ENCODE measurements around the gene STK4.

GRCh38 chr20:45036044-45036755 is 69.9 kb downstream of the STK4 start:
- TF ChIP-seq CTCF (IDR thresholded peaks at IDR 0.05) (no peak), FOXJ3 (CRISPR knock-in tag; IDR thresholded peaks at IDR 0.05; ENCODE audit: borderline replicate concordance) (no peak), SMAD4 (CRISPR knock-in tag; IDR thresholded peaks at IDR 0.05) (no peak), TEAD1 (CRISPR knock-in tag; IDR thresholded peaks at IDR 0.05) (no peak), ESRRA (CRISPR knock-in tag; IDR thresholded peaks at IDR 0.05; ENCODE audit: borderline replicate concordance) (no peak), ZNF219 (CRISPR knock-in tag; IDR thresholded peaks at IDR 0.05; ENCODE audit: borderline replicate concordance) (no peak), SP1 (CRISPR knock-in tag; conservative IDR thresholded peaks at IDR 0.05) (no peak), NR1H2 (CRISPR knock-in tag; IDR thresholded peaks at IDR 0.05) (no peak)
- TF ChIP-seq, protein P1, sequence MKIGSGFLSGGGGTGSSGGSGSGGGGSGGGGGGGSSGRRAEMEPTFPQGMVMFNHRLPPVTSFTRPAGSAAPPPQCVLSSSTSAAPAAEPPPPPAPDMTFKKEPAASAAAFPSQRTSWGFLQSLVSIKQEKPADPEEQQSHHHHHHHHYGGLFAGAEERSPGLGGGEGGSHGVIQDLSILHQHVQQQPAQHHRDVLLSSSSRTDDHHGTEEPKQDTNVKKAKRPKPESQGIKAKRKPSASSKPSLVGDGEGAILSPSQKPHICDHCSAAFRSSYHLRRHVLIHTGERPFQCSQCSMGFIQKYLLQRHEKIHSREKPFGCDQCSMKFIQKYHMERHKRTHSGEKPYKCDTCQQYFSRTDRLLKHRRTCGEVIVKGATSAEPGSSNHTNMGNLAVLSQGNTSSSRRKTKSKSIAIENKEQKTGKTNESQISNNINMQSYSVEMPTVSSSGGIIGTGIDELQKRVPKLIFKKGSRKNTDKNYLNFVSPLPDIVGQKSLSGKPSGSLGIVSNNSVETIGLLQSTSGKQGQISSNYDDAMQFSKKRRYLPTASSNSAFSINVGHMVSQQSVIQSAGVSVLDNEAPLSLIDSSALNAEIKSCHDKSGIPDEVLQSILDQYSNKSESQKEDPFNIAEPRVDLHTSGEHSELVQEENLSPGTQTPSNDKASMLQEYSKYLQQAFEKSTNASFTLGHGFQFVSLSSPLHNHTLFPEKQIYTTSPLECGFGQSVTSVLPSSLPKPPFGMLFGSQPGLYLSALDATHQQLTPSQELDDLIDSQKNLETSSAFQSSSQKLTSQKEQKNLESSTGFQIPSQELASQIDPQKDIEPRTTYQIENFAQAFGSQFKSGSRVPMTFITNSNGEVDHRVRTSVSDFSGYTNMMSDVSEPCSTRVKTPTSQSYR (CRISPR knock-in tag; IDR thresholded peaks at IDR 0.05) = no peak
